Adrenal gland (tissue), 5 donors: Measurements from ENCODE around the gene SH3GL2.

Source experiments
- CTCF ChIP-seq, 6 experiments: fragments of 450-650 bp in 4 of 6; fragments of 200-600 bp in 2 of 6; sonication (generic) in 1 of 6; IDR thresholded peaks; 1 replicate in 5 of 6; 2 replicates in 1 of 6; pipeline versions ENCODE4 v1.5.1 to v1.8.0; 2016 to 2021; ENCODE audit warnings: antibody characterized with exemption in 6 of 6, mild to moderate bottlenecking in 2 of 6, moderate library complexity in 1 of 6
- POLR2A ChIP-seq, 2 donors: fragments of 450-650 bp; IDR thresholded peaks; one replicate each; pipeline ENCODE4 v1.6.1; 2017; ENCODE audit warnings: antibody characterized with exemption in 2 of 2, mild to moderate bottlenecking in 2 of 2, moderate library complexity in 1 of 2
- donor health status: DM: no; HTN: no; CAD: no.

GRCh38 chr9:17555362-17556054 is 23.4 kb upstream of the SH3GL2 start:
- no peak for TF ChIP-seq CTCF (IDR thresholded peaks at IDR 0.05)
- no peak for TF ChIP-seq POLR2A (IDR thresholded peaks at IDR 0.05)
